Lung (tissue), 12 donors: Measurements from ENCODE around the gene HTRA3. TPM values are rescaled to one million over a fixed set of nuclear protein-coding genes. Genes with fewer than 3 reads are reported as not detected.
A peak's percentile ranks its signal among the peaks of the same experiment; 100 is the strongest.

Experiments used
- ATAC-seq: fragments of 200-7000 bp; cut with Tn5 transposase; one replicate; pipeline ENCODE4 v1.9.1; 2020; ENCODE audit warnings: moderate number of reproducible peaks; ENCODE audit not compliant: insufficient read depth, low FRiP score
- DNase-seq, 3 donors: peaks; one replicate each; pipeline ENCODE4 v3.0.0-alpha.2; 2013 to 2017
- H3K27ac ChIP-seq, 2 donors: one replicate each; pipeline ENCODE4 v1.5.1; 2013; ENCODE audit warnings: mild to moderate bottlenecking in 2 of 2, moderate library complexity in 2 of 2, control low read depth in 1 of 2, inconsistent platforms in 1 of 2, low read depth in 1 of 2, low read length in 1 of 2
- H3K27me3 ChIP-seq, 3 donors: one replicate each; pipeline ENCODE4 v1.5.1; 2013; ENCODE audit warnings: low read length in 2 of 3; ENCODE audit not compliant: control insufficient read depth in 3 of 3, insufficient read depth in 3 of 3
- H3K36me3 ChIP-seq, 4 donors: one replicate each; pipeline ENCODE4 v1.5.1; 2013; ENCODE audit warnings: low read length in 4 of 4, mild to moderate bottlenecking in 1 of 4, moderate library complexity in 1 of 4; ENCODE audit not compliant: control insufficient read depth in 4 of 4, insufficient read depth in 4 of 4
- H3K4me1 ChIP-seq, 5 donors: one replicate each; pipeline ENCODE4 v1.5.1; 2013; ENCODE audit warnings: low read length in 5 of 5, mild to moderate bottlenecking in 2 of 5, moderate library complexity in 1 of 5; ENCODE audit not compliant: control insufficient read depth in 5 of 5, insufficient read depth in 5 of 5
- H3K4me3 ChIP-seq: one replicate; pipeline ENCODE4 v1.5.1; 2013; ENCODE audit warnings: mild to moderate bottlenecking, control low read depth, moderate library complexity
- H3K9ac ChIP-seq, 2 donors: one replicate each; pipeline ENCODE4 v1.5.1; 2013; ENCODE audit warnings: low read length in 2 of 2, control low read depth in 1 of 2; ENCODE audit not compliant: insufficient read depth in 1 of 2
- H3K9me3 ChIP-seq, 4 donors: one replicate each; pipeline ENCODE4 v1.5.1; 2013; ENCODE audit warnings: low read length in 3 of 4, mild to moderate bottlenecking in 1 of 4, moderate library complexity in 1 of 4; ENCODE audit not compliant: control insufficient read depth in 4 of 4, insufficient read depth in 3 of 4
- WGBS, 2 donors: extraction: QIAGEN DNeasy Blood & Tissue Kit; methylation state at CpG; one replicate each; pipeline ENCODE4 v1.1.7; 2013; 5-methylcytosine and 5-hydroxymethylcytosine counted together
- polyA plus RNA-seq, 2 donors: library from polyadenylated mRNA; stranded (reverse); fragments of 200-250 nt; gene quantifications; one replicate each; pipeline ENCODE4 v1.2.1, GENCODE V29; 2013
- total RNA-seq, 2 donors: library from RNA; depleted of rRNA in 1 of 2; stranded (reverse); fragments of >200 nt in 1 of 2; gene quantifications; one replicate each; pipeline ENCODE4 v1.2.1, GENCODE V29; 2014 to 2021
- TF ChIP-seq, protein P1 (sequence below): IDR thresholded peaks from 2 replicates; pipeline ENCODE4 v1.5.1; 2012; ENCODE audit warnings: mild to moderate bottlenecking; ENCODE audit errors: control extremely low read depth, extremely low read depth
- donor health status: control.
- donor health status: control.
- donor health status: Bipolar disorder and iron deficiency.
- donor health status: healthy.
- donor health status: DM: yes; HTN: yes; CAD: no.

Gene HTRA3
- total and polyA plus RNA-seq, 4 donors, result 9.5 to 23.5 (median 17.8) TPM

DNA sequence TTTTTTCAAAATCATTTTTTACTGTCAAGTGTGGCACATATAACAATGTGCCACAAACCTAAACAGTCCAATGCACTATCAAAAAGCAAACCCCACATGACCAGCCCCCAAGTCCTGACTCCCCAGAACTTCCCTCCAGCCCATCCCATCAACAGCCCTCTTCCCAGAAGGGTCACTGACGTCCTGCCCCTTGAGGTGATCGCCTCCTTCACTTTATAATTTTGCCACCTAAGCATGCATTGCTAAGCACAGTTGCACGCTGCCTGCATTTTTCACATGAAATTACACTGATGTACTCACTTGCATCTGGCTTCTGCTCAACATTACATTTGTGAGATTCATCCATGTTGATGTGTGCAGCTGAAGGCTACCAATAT is 42.5 kb downstream of the HTRA3 start:
- no peaks in the 10 kb centered on the region for H3K27me3 ChIP-seq
- ATAC-seq, result no peak

DNA sequence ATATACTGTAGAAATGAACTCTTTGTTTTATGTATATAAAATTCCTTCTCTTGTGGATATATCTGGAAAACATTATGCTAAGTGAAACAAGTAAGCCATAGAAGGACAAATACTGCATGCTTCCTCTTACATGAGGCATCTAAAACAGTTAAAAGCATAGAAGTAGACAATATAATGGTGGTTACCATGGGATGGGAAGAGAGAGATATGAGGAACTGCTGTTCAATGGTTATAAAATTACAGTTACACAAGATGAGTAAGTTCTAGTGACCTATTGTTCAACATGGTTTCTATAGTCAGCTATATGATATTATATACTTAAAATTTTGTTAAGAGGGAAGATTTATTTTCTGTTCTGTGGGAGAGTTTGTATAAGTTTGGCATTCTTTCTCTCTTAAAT is 43.4 kb downstream of the HTRA3 start:
- TF ChIP-seq, protein P1, sequence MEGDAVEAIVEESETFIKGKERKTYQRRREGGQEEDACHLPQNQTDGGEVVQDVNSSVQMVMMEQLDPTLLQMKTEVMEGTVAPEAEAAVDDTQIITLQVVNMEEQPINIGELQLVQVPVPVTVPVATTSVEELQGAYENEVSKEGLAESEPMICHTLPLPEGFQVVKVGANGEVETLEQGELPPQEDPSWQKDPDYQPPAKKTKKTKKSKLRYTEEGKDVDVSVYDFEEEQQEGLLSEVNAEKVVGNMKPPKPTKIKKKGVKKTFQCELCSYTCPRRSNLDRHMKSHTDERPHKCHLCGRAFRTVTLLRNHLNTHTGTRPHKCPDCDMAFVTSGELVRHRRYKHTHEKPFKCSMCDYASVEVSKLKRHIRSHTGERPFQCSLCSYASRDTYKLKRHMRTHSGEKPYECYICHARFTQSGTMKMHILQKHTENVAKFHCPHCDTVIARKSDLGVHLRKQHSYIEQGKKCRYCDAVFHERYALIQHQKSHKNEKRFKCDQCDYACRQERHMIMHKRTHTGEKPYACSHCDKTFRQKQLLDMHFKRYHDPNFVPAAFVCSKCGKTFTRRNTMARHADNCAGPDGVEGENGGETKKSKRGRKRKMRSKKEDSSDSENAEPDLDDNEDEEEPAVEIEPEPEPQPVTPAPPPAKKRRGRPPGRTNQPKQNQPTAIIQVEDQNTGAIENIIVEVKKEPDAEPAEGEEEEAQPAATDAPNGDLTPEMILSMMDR, result no peak
- H3K27me3 ChIP-seq, result no peaks in the 10 kb centered on the region
- no peak for ATAC-seq

More for the DNA sequence above, 42.5 kb downstream of the HTRA3 start:
- H3K4me3 ChIP-seq, result no peak overlapping the region
- no peak for DNase-seq
- no peak overlapping the region for H3K9ac ChIP-seq
- peaks cover 0 to 18% (median 5%) of the 10 kb centered on the region in 5 donors for H3K4me1 ChIP-seq
- TF ChIP-seq, protein P1, result no peak
- H3K9me3 ChIP-seq, result peaks cover 0 to 3% (median 0%) of the 10 kb centered on the region in 4 donors
- no peak overlapping the region for H3K27ac ChIP-seq
- no peaks in the 10 kb centered on the region for H3K36me3 ChIP-seq
- WGBS, 2 donors, result 88 to 94% methylated on average over 3 of the region's 3 CpGs

DNA sequence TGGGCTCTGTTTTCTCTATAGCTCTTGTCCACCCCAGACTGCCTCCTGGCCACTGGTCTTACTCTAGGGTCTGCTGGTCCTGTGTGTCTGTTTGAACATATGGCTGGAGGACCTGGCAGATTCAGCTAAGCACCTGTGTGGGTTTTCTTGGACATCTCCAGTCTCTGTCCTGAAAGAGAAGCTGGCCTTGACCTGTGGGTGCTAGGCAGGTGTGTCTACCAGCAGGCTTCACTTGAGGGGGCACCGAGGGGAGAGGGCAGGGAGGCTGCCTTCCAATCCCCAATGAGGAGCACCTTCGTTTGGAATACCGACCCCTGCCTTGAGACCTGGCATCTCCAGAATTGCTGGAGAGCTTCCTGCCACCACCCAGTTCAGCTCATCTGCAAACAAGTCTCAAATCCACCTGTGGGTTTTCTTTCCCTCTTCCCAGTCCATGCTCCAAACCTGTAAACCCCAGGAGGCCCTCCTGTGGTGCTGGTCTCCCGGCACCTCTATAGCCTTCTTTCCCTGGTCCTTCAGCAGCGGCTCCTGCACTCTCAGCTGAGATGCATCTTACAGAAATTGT is 45.2 kb downstream of the HTRA3 start:
- TF ChIP-seq, protein P1, result no peak
- peaks cover 0 to 16% (median 5%) of the 10 kb centered on the region in 5 donors for H3K4me1 ChIP-seq
- WGBS, 2 donors, result 85 to 87% methylated on average over 5 of the region's 5 CpGs
- no peaks in the 10 kb centered on the region for H3K27me3 ChIP-seq
- H3K36me3 ChIP-seq, result no peaks in the 10 kb centered on the region
- ATAC-seq (no peak), DNase-seq (peak in 1 of 3 donors; percentile 9)
- no peak overlapping the region for H3K4me3 ChIP-seq
- H3K27ac ChIP-seq, result no peak overlapping the region
- H3K9ac ChIP-seq, result no peak overlapping the region
- H3K9me3 ChIP-seq, result peaks cover 0 to 3% (median 0%) of the 10 kb centered on the region in 4 donors

More for the DNA sequence above, 43.4 kb downstream of the HTRA3 start:
- no peaks in the 10 kb centered on the region for H3K36me3 ChIP-seq
- H3K4me3 ChIP-seq, result no peak overlapping the region
- H3K27ac ChIP-seq, result no peak overlapping the region
- DNase-seq, result no peak
- peaks cover 0 to 3% (median 0%) of the 10 kb centered on the region in 4 donors for H3K9me3 ChIP-seq
- no peak overlapping the region for H3K9ac ChIP-seq
- H3K4me1 ChIP-seq, result peaks cover 0 to 18% (median 5%) of the 10 kb centered on the region in 5 donors
